SK-N-SH (cell line): ENCODE measurements around the gene NTN5. TPM values are rescaled to one million over a fixed set of nuclear protein-coding genes. Genes with fewer than 3 reads are reported as not detected.

ENCODE experiments used
- CTCF ChIA-PET: fragments of 300-600, 350-600 bp; formaldehyde crosslinking; extraction: SDS; loops from one replicate; lab custom pipeline; 2021; lab: Yijun Ruan, JAX
- POLR2A ChIA-PET: fragments of 350-600 bp; sonication (Branson Sonifier 250); formaldehyde crosslinking; extraction: SDS; loops from one replicate; lab custom pipeline; 2020; ENCODE audit warnings: antibody characterized with exemption, inconsistent platforms; lab: Yijun Ruan, JAX
- DNase-seq: peaks from one replicate; pipeline ENCODE4 v3.0.0; 2012
- H2AFZ ChIP-seq: fragments of 200-600 bp; sonication (generic); 2 replicates; pipeline ENCODE4 v1.8.1; 2016; ENCODE audit warnings: antibody characterized with exemption, mild to moderate bottlenecking, low read depth
- H3F3A ChIP-seq: fragments of 200-600 bp; sonication (generic); replicated peaks from 2 replicates; pipeline ENCODE3; 2016; ENCODE audit warnings: antibody characterized with exemption, mild to moderate bottlenecking; ENCODE audit not compliant: insufficient read depth
- H3K27ac ChIP-seq, 2 experiments: fragments of 200-500 bp in 1 of 2; fragments of 200-600 bp in 1 of 2; sonication (Bioruptor generic) in 1 of 2; sonication (generic), shearing (Covaris generic) in 1 of 2; 2 replicates each; pipeline versions ENCODE4 v1.5.1 to v1.6.1; 2014 to 2016; ENCODE audit warnings: low read depth in 2 of 2, inconsistent platforms in 1 of 2, low read length in 1 of 2, mild to moderate bottlenecking in 1 of 2, mixed read lengths in 1 of 2
- H3K27me3 ChIP-seq: fragments of 200-600 bp; sonication (generic), shearing (Covaris generic); 2 replicates; pipeline ENCODE4 v1.6.1; 2016; ENCODE audit warnings: mixed run types; ENCODE audit not compliant: insufficient read depth
- H3K36me3 ChIP-seq, 2 experiments: fragments of 200-500 bp in 1 of 2; fragments of 200-600 bp in 1 of 2; sonication (Bioruptor generic) in 1 of 2; sonication (generic) in 1 of 2; replicated peaks in 1 of 2; 2 replicates each; pipeline versions ENCODE3 to v1.5.1; 2014 to 2016; ENCODE audit warnings: low read length in 1 of 2, mild to moderate bottlenecking in 1 of 2; ENCODE audit not compliant: insufficient read depth in 2 of 2, control insufficient read depth in 1 of 2
- H3K4me1 ChIP-seq, 2 experiments: fragments of 200-500 bp in 1 of 2; fragments of 200-600 bp in 1 of 2; sonication (Bioruptor generic) in 1 of 2; sonication (generic), shearing (Covaris generic) in 1 of 2; 2 replicates each; pipeline versions ENCODE4 v1.5.1 to v1.6.1; 2014 to 2016; ENCODE audit warnings: low read depth in 1 of 2, low read length in 1 of 2, mixed run types in 1 of 2; ENCODE audit not compliant: insufficient read depth in 2 of 2, control insufficient read depth in 1 of 2
- H3K4me2 ChIP-seq: fragments of 200-600 bp; sonication (generic), shearing (Covaris generic); 2 replicates; pipeline ENCODE4 v1.6.1; 2017; ENCODE audit warnings: mixed run types
- H3K4me3 ChIP-seq, 2 experiments: fragments of 200-500 bp in 1 of 2; fragments of 200-600 bp in 1 of 2; sonication (Bioruptor generic) in 1 of 2; sonication (generic), shearing (Covaris generic) in 1 of 2; 2 replicates each; pipeline versions ENCODE4 v1.5.1 to v1.8.1; 2014 to 2016; ENCODE audit warnings: low read depth in 2 of 2, inconsistent platforms in 1 of 2, low read length in 1 of 2, mild to moderate bottlenecking in 1 of 2, mixed read lengths in 1 of 2, moderate library complexity in 1 of 2
- H3K79me2 ChIP-seq: fragments of 200-600 bp; sonication (generic); 2 replicates; pipeline ENCODE4 v1.8.1; 2017; ENCODE audit warnings: mild to moderate bottlenecking; ENCODE audit not compliant: insufficient read depth
- H3K9ac ChIP-seq: fragments of 200-600 bp; sonication (generic); 2 replicates; pipeline ENCODE4 v1.6.1; 2017; ENCODE audit warnings: mixed run types
- H3K9me2 ChIP-seq: fragments of 200-600 bp; sonication (generic); 2 replicates; pipeline ENCODE4 v1.6.1; 2017; ENCODE audit warnings: mixed run types
- H3K9me3 ChIP-seq: fragments of 200-600 bp; sonication (generic); 2 replicates; pipeline ENCODE4 v1.6.1; 2017; ENCODE audit warnings: mixed run types, mild to moderate bottlenecking, moderate library complexity
- H4K20me1 ChIP-seq: fragments of 200-600 bp; sonication (generic); 2 replicates; pipeline ENCODE4 v1.6.1; 2017; ENCODE audit warnings: mild to moderate bottlenecking, mixed run types; ENCODE audit not compliant: insufficient read depth
- CHD2 ChIP-seq: fragments of 150-350 bp; IDR thresholded peaks from 2 replicates; pipeline ENCODE4 v1.6.1; 2018; ENCODE audit warnings: low read length; ENCODE audit not compliant: partially characterized antibody
- CTCF ChIP-seq: fragments of 200-600 bp; sonication (generic); IDR thresholded peaks from 2 replicates; pipeline ENCODE4 v1.6.1; 2017; ENCODE audit warnings: antibody characterized with exemption, mild to moderate bottlenecking, moderate library complexity
- ELF1 ChIP-seq: IDR thresholded peaks from 2 replicates; pipeline ENCODE4 v1.4.0; 2012
- FOXJ3 ChIP-seq: sonication (generic); formaldehyde crosslinking; IDR thresholded peaks from 2 replicates; pipeline ENCODE4 v1.5.1; 2020; ENCODE audit warnings: mild to moderate bottlenecking, missing genetic modification reagents
- JUND ChIP-seq: IDR thresholded peaks from 2 replicates; pipeline ENCODE4 v1.4.0; 2012
- MAX ChIP-seq: IDR thresholded peaks from 2 replicates; pipeline ENCODE4 v1.4.0; 2012; ENCODE audit warnings: low read depth
- MXI1 ChIP-seq: IDR thresholded peaks from 2 replicates; pipeline ENCODE4 v1.6.1; 2012; ENCODE audit warnings: mild to moderate bottlenecking, low read depth, low read length, improper control_type of control experiment
- PBX3 ChIP-seq: IDR thresholded peaks from 2 replicates; pipeline ENCODE4; 2012
- REST ChIP-seq: IDR thresholded peaks from 2 replicates; pipeline ENCODE4 v1.6.1; 2012; ENCODE audit warnings: mild to moderate bottlenecking, low read depth, low read length, moderate library complexity
- RFX5 ChIP-seq: IDR thresholded peaks from 2 replicates; pipeline ENCODE4 v1.6.1; 2012; ENCODE audit warnings: mild to moderate bottlenecking, improper control_type of control experiment, low read length
- RXRA ChIP-seq: IDR thresholded peaks from 2 replicates; pipeline ENCODE4 v1.4.0; 2012; ENCODE audit warnings: low read depth, mild to moderate bottlenecking, borderline replicate concordance
- TEAD4 ChIP-seq: IDR thresholded peaks from 2 replicates; pipeline ENCODE4 v1.4.0; 2012; ENCODE audit warnings: mild to moderate bottlenecking, borderline replicate concordance; ENCODE audit not compliant: insufficient read depth
- USF1 ChIP-seq: IDR thresholded peaks from 2 replicates; pipeline ENCODE4 v1.4.0; 2012; ENCODE audit warnings: low read depth, borderline replicate concordance
- WGBS: methylation state at CpG from one replicate; pipeline ENCODE4 v1.1.6; 2017; ENCODE audit warnings: low lambda C conversion rate; 5-methylcytosine and 5-hydroxymethylcytosine counted together
- polyA plus RNA-seq, 3 experiments: library from polyadenylated mRNA; depleted of rRNA; stranded (reverse); fragments of >200 nt; gene quantifications; 2 replicates each; pipeline ENCODE4 v1.2.3, GENCODE V29; 2012

The NTN5 gene
- polyA plus RNA-seq, 1 of the 3 experiments (the other 2 are of a cell fraction) = 0.74 TPM

GRCh38 chr19:48660852-48661710, 11.7 kb downstream of the NTN5 start:
- Histone ChIP-seq H3K9me2 (no peaks in the 10 kb centered on the region), H3K4me1 (peaks cover 0 to 2% of the 10 kb centered on the region in 2 experiments; a peak in 1 of 4 replicates), H3K9ac (no peak overlapping the region), H3K27ac (no peak overlapping the region; a peak in 1 of 4 replicates), H3K4me2 (no peak overlapping the region), H2AFZ (no peak overlapping the region; the same call in 1 of the 2 replicates)
- POLR2A ChIA-PET = interaction anchor here (0.7 kb wide), 1 partner anchor 42 kb away, joined by 3 read pairs; no protein-coding TSS in a partner anchor
- CTCF ChIA-PET = no interaction called here
- no peak for TF ChIP-seq ELF1
- TF ChIP-seq MXI1 = no peak
- no peak for TF ChIP-seq RXRA
- no peak for TF ChIP-seq REST
- peak; percentile 99 for TF ChIP-seq RFX5
- TF ChIP-seq TEAD4 = no peak
- peak; percentile 59; the same call in 1 of the 2 replicates for TF ChIP-seq MAX
- no peak for TF ChIP-seq CTCF
- no peak for TF ChIP-seq JUND
- TF ChIP-seq, all 33 proteins: peak for 2
- no peaks in the 10 kb centered on the region for H4K20me1 ChIP-seq
- H3F3A ChIP-seq = peaks cover 4% of the 10 kb centered on the region
- no peaks in the 10 kb centered on the region for H3K79me2 ChIP-seq
- no peaks in the 10 kb centered on the region for H3K9me3 ChIP-seq
- peak; percentile 88 for DNase-seq
- H3K4me3 ChIP-seq = no peak overlapping the region
- H3K27me3 ChIP-seq = no peaks in the 10 kb centered on the region
- no peaks in the 10 kb centered on the region for H3K36me3 ChIP-seq
- 78% methylated on average over 35 of the region's 35 CpGs for WGBS

- Histone ChIP-seq H3K36me3 (no peaks in the 10 kb centered on the region), H3F3A (peaks cover 4% of the 10 kb centered on the region), H3K9me2 (no peaks in the 10 kb centered on the region), H3K27me3 (no peaks in the 10 kb centered on the region), H4K20me1 (no peaks in the 10 kb centered on the region), H3K27ac (no peak overlapping the region), H3K4me3 (no peak overlapping the region), H2AFZ (no peak overlapping the region), H3K9ac (no peak overlapping the region), H3K79me2 (no peaks in the 10 kb centered on the region), H3K9me3 (no peaks in the 10 kb centered on the region), H3K4me2 (no peak overlapping the region), H3K4me1 (peaks cover 0 to 3% of the 10 kb centered on the region in 2 experiments; a peak in 1 of 4 replicates)
- no peak for DNase-seq
- no peak for TF ChIP-seq USF1
- no peak for TF ChIP-seq FOXJ3 (CRISPR knock-in tag)
- peak; percentile 97 for TF ChIP-seq RFX5
- no peak for TF ChIP-seq PBX3
- TF ChIP-seq CHD2 = no peak
- 77% methylated on average over 5 of the region's 5 CpGs for WGBS
- CTCF ChIA-PET = no interaction called here
- POLR2A ChIA-PET = no interaction called here
Observed at GRCh38 chr19:48659768-48660167, 13.0 kb downstream of the NTN5 start.
